ENCODE data around the gene PHACTR3. TPM values are rescaled to one million over a fixed set of nuclear protein-coding genes. Genes with fewer than 3 reads are reported as not detected.

The PHACTR3 gene
- total RNA-seq, 1 donor from 2014 or later: 1.4 TPM

DNA sequence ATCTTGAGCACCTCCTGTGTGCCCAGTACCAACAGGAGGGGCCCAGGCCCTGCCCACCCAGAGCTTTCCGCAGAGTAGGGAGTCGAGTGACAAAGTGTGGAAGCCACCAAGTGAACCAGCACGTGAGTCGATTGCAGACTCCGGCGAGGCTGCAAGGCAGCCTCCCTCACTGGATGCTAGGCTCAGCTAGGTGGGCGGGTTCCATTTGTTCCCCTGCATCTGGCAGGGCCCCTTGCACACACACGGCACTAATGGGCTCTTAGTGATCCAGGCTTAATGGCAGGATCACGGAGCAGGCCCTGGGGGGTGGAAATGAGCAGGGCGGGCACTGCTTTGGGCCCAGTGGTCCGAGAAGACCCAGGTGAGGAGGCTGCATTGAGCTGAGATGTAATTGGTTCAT lies 140.4 kb downstream of the PHACTR3 start:
- Mint-ChIP-seq H3K27ac (no peak overlapping the region), H3K4me3 (no peak overlapping the region), H3K9me3 (no peaks in the 10 kb centered on the region), H3K4me1 (peaks cover 12% of the 10 kb centered on the region), H3K27me3 (ENCODE audit: insufficient read depth, low read depth) (peaks cover 7% of the 10 kb centered on the region), H3K36me3 (no peaks in the 10 kb centered on the region)
- H3K27ac ChIP-seq: no peak overlapping the region
- H3K4me1 ChIP-seq: no peaks in the 10 kb centered on the region
- no peaks in the 10 kb centered on the region for H3K79me2 ChIP-seq (ENCODE audit: low read depth)
- no peaks in the 10 kb centered on the region for H4K20me1 ChIP-seq (ENCODE audit: low read depth)
- TF ChIP-seq EZH2phosphoT487 (IDR thresholded peaks at IDR 0.05) (no peak), EZH2 (IDR thresholded peaks at IDR 0.05) (no peak), CTCF (IDR thresholded peaks at IDR 0.05) (no peak)
- no peak overlapping the region for H3K4me3 ChIP-seq
- H3F3A ChIP-seq (ENCODE audit: low read depth): no peaks in the 10 kb centered on the region
- H2AFZ ChIP-seq (replicated peaks): no peak overlapping the region
- no peak overlapping the region for H3K9ac ChIP-seq
- DNase-seq (ENCODE audit: low spot score): no peak
- no peak overlapping the region for H3K4me2 ChIP-seq
- no peaks in the 10 kb centered on the region for H3K9me3 ChIP-seq (ENCODE audit: low read depth)
- H3K36me3 ChIP-seq: no peaks in the 10 kb centered on the region
- H3K27me3 ChIP-seq: peaks cover 15% of the 10 kb centered on the region

GRCh38 chr20:59745201-59745600 lies 140.9 kb downstream of the PHACTR3 start:
- H3K9me3 Mint-ChIP-seq: no peaks in the 10 kb centered on the region
- no peaks in the 10 kb centered on the region for H3K79me2 ChIP-seq (ENCODE audit: low read depth)
- H3K4me1 Mint-ChIP-seq: peaks cover 16% of the 10 kb centered on the region
- TF ChIP-seq EZH2phosphoT487 (IDR thresholded peaks at IDR 0.05) (no peak), CTCF (IDR thresholded peaks at IDR 0.05) (no peak), EZH2 (IDR thresholded peaks at IDR 0.05) (no peak)
- no peak overlapping the region for H3K27ac Mint-ChIP-seq
- H3K27me3 Mint-ChIP-seq (ENCODE audit: insufficient read depth, low read depth): peaks cover 9% of the 10 kb centered on the region
- no peaks in the 10 kb centered on the region for H4K20me1 ChIP-seq (ENCODE audit: low read depth)
- peaks cover 19% of the 10 kb centered on the region for H3K27me3 ChIP-seq
- H3K4me3 Mint-ChIP-seq: no peak overlapping the region
- DNase-seq (ENCODE audit: low spot score): no peak
- H3K36me3 ChIP-seq: no peaks in the 10 kb centered on the region
- no peak overlapping the region for H3K4me2 ChIP-seq
- H3K9ac ChIP-seq: no peak overlapping the region
- no peaks in the 10 kb centered on the region for H3K4me1 ChIP-seq
- no peaks in the 10 kb centered on the region for H3K9me3 ChIP-seq (ENCODE audit: low read depth)
- no peaks in the 10 kb centered on the region for H3F3A ChIP-seq (ENCODE audit: low read depth)
- no peak overlapping the region for H2AFZ ChIP-seq (replicated peaks)
- H3K4me3 ChIP-seq: no peak overlapping the region
- no peaks in the 10 kb centered on the region for H3K36me3 Mint-ChIP-seq
- no peak overlapping the region for H3K27ac ChIP-seq

DNA sequence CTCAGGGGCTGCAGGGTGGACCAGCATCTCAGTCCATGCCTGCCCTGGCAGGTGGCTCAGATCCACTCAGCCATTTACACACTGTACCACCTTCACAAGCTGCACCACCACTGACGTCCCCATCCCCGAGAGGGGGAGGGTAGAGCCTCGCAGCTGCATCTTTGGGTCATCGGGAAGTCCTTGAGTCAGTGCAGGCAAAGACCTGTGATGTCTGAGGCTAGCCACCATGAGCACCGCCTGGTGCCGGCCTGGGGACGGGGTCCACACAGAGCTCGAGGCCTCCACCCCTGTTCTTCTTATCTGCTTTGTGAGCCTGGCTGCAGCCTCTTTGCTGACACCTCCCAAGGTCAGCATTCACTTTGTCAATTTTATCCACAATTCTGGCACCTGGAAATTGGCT lies 141.4 kb downstream of the PHACTR3 start:
- H3F3A ChIP-seq (ENCODE audit: low read depth): no peaks in the 10 kb centered on the region
- H3K27me3 ChIP-seq: peaks cover 24% of the 10 kb centered on the region
- Mint-ChIP-seq H3K27ac (no peak overlapping the region), H3K36me3 (no peaks in the 10 kb centered on the region), H3K9me3 (no peaks in the 10 kb centered on the region), H3K4me3 (no peak overlapping the region), H3K27me3 (ENCODE audit: insufficient read depth, low read depth) (peaks cover 11% of the 10 kb centered on the region), H3K4me1 (peaks cover 19% of the 10 kb centered on the region)
- no peak overlapping the region for H3K9ac ChIP-seq
- DNase-seq (ENCODE audit: low spot score): no peak
- TF ChIP-seq CTCF (IDR thresholded peaks at IDR 0.05) (no peak), EZH2 (IDR thresholded peaks at IDR 0.05) (no peak), EZH2phosphoT487 (IDR thresholded peaks at IDR 0.05) (no peak)
- H3K9me3 ChIP-seq (ENCODE audit: low read depth): no peaks in the 10 kb centered on the region
- H3K27ac ChIP-seq: no peak overlapping the region
- H2AFZ ChIP-seq (replicated peaks): no peak overlapping the region
- H3K36me3 ChIP-seq: no peaks in the 10 kb centered on the region
- no peaks in the 10 kb centered on the region for H4K20me1 ChIP-seq (ENCODE audit: low read depth)
- no peaks in the 10 kb centered on the region for H3K79me2 ChIP-seq (ENCODE audit: low read depth)
- H3K4me2 ChIP-seq: no peak overlapping the region
- no peak overlapping the region for H3K4me3 ChIP-seq
- H3K4me1 ChIP-seq: no peaks in the 10 kb centered on the region

Measured in neural progenitor cell (in vitro differentiated cells).